NCI-H146 (cell line): ENCODE results near the gene PPP1R14C.

Source experiments
- DNase-seq: peaks from one replicate; lab custom pipeline; 2025; lab: John Stamatoyannopoulos, UW

Gene PPP1R14C

GRCh38 chr6:150195996-150196417, 53.2 kb downstream of the PPP1R14C start:
- DNase-seq = peak; percentile 38

GRCh38 chr6:150196942-150197745, 54.3 kb downstream of the PPP1R14C start:
- peak; percentile 95 for DNase-seq

DNA sequence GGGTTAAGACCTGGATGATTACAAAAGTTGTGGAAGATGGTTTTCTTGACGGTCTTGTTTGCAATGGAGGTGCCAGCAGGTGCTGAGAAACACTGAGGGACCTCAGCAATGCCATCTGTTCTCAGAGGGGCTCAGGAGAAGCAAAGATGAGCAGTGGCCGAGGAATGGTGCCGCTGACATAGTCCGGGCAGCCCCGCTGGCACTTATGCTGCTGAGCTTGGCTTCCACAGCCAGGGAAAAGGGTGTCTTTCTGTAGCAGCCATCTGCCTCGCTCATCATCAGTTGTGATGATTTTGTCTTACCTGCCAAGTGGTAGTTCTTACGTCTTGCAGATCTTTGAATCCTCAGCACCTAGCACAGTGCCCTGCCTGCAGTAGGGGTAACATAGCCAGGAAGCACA, 55.7 kb downstream of the PPP1R14C start:
- no peak for DNase-seq

- DNase-seq = no peak
Measured at GRCh38 chr6:150199241-150199640, 56.4 kb downstream of the PPP1R14C start.

DNA sequence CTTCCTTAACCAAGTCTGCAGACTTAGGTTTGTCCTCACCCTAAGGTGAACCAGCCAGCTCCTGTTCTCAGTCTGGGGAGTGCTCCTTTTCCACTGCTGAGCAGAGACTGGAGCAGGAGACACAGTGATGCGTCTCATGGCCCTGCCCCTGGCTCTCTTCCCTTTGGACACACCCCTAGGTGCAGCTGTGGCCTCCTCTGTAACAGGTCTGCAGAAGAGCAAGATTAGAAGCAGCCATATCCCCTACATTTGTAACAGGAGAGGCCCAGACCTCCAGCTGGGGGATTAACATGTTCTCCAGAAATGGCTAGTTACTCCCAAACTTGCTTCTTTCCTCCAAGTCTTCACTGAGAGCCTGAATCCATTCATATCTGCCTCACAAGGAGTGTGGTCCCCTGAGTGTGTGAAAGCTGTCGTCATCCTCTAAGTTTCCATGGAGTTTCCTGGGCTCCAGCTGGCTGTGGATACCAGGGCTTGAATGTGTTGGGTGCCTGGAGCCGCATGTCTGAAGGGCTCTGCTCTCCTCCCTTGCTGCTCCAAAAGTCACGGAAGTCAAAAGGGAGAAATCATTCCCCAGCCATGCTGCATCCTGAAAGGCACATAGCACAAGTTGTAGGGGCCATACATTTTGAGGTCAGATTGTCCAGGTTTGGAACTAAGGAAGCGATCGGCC, 57.7 kb downstream of the PPP1R14C start:
- no peak for DNase-seq

GRCh38 chr6:150201285-150201684, 58.4 kb downstream of the PPP1R14C start:
- no peak for DNase-seq

GRCh38 chr6:150201772-150202329, 59.0 kb downstream of the PPP1R14C start:
- DNase-seq = no peak

GRCh38 chr6:150202404-150202803, 59.6 kb downstream of the PPP1R14C start:
- no peak for DNase-seq

GRCh38 chr6:150202934-150203333, 60.1 kb downstream of the PPP1R14C start:
- no peak for DNase-seq

GRCh38 chr6:150203378-150203777, 60.5 kb downstream of the PPP1R14C start:
- DNase-seq = no peak

DNA sequence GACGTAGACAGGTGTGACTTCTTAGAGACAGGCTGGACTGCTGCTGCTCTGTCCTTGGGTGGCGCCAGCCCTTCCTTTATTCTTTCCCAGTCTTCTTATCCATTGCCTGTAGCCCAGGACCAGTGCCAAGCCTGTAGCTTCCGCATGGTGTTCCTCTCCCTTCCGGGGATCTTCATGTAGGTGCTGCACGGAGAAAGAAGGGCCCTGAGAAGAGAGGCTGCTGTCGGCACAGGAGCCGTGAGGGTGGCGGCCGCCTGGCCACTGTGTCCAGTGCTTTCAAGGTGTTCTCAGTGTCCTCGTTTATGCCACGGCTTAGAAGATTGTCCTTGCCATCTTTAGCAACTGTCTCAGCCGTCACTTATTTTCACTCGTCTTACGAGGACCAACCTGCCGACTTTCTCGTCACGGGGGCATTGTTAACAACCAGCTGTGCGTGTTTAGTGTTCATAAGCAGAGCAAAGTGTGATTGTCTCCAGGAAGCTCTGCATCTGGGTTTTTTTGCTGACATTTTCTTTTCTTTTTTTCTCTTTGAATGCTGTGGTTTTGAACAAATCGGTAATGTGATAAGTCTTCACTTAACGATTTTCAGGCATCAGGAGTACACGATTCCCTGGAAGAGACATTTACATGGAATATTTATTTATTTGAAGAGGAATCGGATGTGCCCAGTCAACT, 61.2 kb downstream of the PPP1R14C start:
- DNase-seq = no peak

- no peak for DNase-seq
Measured at GRCh38 chr6:150204705-150205472, 62.0 kb downstream of the PPP1R14C start.

DNA sequence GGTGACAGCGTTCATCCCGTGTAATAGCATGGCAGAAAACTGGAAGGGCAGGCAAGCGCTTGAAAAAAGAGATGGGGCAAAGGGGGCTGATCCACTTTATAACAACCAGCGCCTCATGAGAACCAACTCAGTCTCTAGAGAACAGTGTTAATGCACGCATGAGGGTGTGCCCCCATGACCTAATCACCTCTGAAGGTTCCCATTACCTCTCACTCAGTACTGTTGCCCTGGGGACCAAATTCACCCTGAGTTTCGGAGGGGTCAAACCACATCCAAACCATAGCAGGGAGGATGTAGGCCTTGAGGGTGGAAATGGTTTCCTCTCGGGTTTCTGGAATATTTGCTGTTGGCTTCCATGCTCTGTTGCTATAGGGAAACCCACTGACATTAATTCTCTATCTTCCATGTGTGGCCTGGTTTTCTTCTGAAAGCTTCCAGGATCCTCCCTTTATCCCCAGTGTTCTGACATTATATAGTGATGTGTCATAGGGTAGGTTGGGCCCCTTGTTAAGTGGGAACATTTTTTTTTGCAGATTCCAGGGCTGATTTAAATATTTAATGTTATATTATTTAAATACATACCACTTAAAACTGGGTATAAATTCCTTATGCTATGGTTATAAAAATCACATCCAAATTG, 65.2 kb downstream of the PPP1R14C start:
- DNase-seq = no peak

DNA sequence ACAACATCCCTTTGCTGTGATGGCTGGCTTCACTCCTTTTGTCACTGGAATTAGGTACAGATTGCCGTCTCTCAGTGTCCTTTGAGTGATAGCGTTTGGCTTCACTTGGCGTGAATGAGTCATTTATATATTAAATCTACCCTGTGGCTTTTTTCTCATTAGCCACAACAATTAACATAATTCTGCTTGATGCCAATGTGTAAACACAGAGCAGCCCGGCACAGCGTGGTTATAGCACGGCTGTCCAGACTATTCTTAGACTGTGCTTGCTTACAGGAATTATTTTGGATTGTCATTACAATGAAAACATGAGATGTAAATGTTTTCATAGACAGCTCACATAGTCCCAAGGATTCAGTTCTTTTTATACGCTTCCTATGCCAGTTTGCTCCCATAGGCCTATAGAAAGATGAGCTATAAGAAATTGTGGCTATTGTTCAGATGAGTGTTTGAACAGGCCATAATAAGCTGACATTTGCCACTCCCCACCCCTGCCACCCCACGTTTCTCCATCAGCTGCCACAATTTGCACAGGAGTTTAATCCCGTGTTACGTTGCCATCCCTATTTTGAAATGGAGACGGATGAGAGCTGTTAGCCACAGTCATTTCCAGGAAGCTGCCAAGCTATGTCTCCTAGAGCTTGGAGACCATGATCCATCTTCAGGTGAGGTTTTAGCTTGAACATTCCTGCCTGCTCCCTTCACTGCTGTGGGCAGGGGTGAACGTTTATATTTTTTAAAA, 65.9 kb downstream of the PPP1R14C start:
- DNase-seq = peak; percentile 94

DNA sequence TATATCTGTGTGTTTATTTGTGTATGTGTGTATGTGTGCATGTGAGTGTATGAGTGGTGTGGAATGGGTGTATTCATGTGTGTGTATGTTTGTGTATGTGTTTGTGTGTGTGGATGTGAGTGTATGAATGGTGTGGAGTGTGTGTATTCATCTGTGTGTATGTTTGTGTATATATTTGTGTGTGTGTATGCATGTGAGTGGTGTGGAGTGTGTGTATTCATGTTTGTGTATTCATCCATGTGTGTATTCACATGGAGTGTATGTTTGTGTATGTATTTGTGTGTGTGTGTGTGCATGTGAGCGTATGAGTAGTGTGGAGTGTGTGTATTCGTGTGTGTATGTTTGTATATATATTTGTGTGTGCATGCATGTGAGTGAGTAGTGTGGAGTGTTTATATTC, 66.6 kb downstream of the PPP1R14C start:
- no peak for DNase-seq

DNA sequence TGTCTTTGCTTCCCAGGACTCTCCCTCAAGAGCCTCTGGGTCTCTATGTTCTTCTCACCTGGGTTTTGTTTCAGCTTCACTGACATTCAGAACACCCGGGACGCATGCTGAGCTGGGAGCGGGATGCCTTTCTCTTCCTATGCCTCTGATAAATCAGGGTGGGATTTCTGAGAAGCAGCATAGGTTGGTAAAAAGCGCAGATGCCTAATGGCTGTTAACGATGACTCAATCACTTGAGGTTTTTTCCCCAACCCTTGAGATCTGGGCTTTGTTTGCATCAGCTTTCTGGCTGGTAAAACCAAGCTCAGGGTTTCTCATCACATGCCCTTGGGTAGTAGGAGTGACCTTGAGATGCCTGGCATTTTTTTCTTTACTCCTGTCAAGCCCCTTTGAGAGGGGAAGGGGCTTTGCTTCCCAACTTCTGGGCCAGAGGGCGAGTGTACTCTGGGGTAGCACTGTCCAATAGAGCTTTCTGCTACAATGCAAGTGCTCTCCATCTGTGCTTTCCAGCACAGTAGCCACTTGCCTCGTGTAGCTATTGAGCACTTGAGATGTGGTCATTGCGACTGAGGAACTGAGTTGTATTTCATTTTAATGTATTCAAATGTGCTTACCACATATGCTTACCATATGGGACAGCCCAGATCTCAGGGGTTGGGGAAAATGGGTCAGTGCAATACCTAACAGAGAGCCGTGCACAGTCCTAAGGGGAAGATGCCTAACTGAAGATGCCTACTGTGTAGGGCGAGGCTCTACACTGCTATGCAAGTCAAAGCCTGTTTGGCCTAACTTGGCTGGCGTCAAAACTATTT, 69.1 kb downstream of the PPP1R14C start:
- DNase-seq = no peak

DNA sequence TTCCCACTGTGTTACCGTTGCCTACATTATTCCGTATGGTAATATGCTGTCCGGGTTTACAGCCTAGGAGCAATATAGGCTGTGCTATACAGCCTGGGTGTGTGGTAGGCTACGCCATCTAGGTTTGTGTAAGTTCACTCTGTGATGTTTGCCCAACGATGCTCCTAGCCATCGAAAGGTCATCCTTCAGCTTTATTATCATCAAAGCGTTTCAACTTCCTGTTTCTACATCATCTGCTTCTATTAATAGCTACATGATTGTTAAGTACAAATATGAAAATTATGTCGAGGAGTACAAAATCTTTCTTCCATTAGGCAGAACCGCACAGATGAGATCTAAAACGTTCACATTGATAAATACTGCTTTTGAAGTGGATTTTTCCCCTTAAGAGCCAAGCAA, 69.9 kb downstream of the PPP1R14C start:
- DNase-seq = peak; percentile 12

GRCh38 chr6:150213301-150213700, 70.5 kb downstream of the PPP1R14C start:
- no peak for DNase-seq

DNA sequence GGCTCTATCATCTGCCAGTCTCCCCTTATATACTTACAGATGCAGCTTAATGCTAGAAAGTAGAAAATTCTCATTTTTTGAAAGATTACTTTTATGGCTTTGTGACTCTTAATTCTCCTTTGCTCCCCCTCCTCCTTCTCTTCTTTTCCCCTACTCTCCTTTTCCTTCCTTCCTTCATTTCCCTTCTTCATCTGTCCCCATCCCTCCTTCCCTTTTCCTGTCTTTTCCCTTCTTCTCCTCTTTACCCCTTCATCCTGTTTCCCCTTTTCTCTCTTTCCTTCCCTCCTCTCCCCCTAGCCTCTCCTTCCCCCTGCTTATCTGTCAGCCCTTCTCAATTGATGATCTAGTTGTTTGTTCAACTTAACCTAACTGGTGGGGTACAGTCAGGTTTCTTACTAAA, 71.5 kb downstream of the PPP1R14C start:
- DNase-seq = no peak
